GM19438 (cell line): Measurements from ENCODE around the gene CYP26A1.
"Not testable (repeated sequence)": the region's sequence is repeated elsewhere in the genome, so short reads cannot be mapped to it uniquely, and the experiment has no call there.

Experiments
- ATAC-seq: cut with Tn5 transposase; IDR thresholded peaks from one replicate; pipeline ENCODE4 v1.9.1; 2021; ENCODE audit warnings: low read depth; ENCODE audit not compliant: unreplicated experiment

The CYP26A1 gene

GRCh38 chr10:93077860-93078337 is 4.2 kb downstream of the CYP26A1 start:
- no peak for ATAC-seq

GRCh38 chr10:93079663-93080349 is 6.1 kb downstream of the CYP26A1 start:
- no peak for ATAC-seq

- ATAC-seq, result peak; percentile 65
These were observed 6.8 kb downstream of the CYP26A1 start for GRCh38 chr10:93080350-93081046.

DNA sequence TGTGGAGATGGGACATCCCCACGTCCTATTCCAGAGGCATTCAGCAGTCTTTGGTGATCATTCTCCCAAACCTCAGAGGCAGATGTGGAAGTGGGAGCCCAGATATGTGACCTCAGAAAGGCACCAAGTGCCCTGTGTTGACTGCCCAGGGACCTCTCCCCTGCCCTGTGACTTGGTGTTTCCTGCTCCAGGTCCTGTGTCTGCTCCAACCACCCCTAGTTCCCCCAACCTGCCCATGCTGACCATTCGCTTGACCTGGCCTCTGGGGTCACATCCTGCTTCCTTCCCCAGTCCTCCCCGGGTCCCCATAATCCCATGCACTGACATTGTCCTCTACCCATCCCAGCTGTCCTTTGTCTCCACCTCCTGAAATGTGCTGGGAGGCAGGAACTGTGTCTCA is 7.6 kb downstream of the CYP26A1 start:
- no peak for ATAC-seq

- ATAC-seq, result no peak
These were observed 8.1 kb downstream of the CYP26A1 start for GRCh38 chr10:93081834-93082233.

- ATAC-seq, result no peak
These were observed 10.2 kb downstream of the CYP26A1 start for GRCh38 chr10:93083743-93084539.

DNA sequence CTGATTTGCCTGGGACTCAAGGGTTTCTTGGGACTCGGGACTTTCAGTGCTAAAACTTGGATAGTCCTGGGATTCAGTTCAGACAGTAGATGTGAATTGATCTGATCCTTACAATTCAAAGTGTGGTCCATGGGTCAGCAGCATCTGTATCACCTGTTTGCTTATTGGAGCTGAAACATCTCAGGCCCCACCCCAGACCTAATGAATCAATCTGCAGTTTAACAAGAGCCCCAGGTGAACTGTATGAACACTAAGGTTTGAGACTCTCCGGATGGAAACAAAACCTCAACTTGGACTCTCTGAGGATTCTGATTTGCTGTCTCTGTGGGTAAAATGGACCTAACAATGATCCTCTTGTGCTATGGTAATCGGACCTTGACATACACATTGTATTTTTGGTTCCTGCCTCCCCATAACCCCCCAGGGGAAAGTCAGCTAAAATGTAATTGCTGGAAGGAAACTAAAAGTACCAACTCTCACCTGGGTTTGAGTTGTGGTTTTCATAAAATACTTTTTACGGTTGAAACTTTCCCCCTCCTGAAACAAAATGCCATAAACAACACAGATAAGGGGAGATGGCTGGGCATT is 11.7 kb downstream of the CYP26A1 start:
- no peak for ATAC-seq

- ATAC-seq, result no peak
These were observed 12.6 kb downstream of the CYP26A1 start for GRCh38 chr10:93086289-93086688.

DNA sequence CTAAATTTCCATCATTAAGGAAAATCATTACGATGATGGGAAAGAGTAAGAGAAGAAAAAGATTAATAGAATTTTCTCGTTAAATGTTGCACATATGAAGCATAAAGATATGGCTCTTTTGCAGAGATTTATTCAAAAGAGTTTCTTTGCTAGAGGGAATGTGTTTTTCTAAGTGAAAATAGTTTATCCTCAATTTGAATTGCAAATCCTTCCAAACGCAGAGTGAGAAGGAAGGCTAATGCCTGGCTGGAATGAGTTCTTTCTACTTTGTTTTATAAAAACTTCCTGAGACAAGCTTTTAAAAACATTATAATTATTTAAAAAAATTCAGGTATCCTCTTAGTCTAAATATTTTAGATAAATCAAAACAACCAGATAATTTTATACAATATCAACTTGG is 14.2 kb downstream of the CYP26A1 start:
- no peak for ATAC-seq

GRCh38 chr10:93088466-93088865 is 14.8 kb downstream of the CYP26A1 start:
- no peak for ATAC-seq

GRCh38 chr10:93090619-93091018 is 16.9 kb downstream of the CYP26A1 start:
- ATAC-seq, result no peak

- ATAC-seq, result no peak
These were observed 18.3 kb downstream of the CYP26A1 start for GRCh38 chr10:93091960-93092359.

- no peak for ATAC-seq
These were observed 21.5 kb downstream of the CYP26A1 start for GRCh38 chr10:93095225-93095624.

DNA sequence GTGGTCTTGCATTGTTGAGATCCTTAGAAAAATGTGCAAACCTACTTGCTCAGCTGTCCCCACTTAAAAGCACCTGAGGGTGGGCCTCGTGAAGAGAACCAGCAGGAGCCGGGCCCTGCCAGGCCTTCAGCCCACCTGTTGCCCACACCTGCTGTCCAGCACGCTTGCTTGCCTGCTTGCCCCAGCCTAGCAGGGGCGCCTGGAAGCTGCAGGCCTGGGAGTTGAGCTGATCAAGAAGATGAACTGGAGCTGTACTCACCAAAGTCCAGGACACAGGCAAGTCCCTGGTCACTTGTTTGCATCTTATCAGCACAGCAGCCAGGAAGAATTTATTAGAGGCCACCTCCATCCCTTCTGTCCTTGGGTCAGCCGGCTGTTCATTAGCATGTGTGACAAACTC is 23.2 kb downstream of the CYP26A1 start:
- ATAC-seq, result no peak

DNA sequence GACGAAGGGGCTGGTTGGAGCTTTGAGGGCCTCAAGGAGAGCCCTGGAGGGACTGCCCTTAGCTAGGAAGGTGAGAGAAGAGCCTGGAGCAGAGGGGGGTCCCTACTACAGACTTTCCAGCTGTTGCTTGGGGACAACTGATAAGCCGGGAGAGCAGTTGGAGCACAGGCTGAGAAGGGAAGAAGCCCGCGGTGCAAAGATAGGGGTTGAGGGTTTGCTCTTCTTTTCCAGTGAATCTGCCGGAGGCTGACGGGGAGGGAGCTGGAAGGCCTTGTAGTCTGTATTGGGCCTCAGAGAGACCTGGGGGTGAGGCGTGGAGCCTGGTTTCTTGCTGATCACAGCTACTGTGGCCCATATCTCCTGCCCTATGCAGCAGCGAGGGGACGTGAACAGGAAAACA is 23.7 kb downstream of the CYP26A1 start:
- ATAC-seq, result no peak

DNA sequence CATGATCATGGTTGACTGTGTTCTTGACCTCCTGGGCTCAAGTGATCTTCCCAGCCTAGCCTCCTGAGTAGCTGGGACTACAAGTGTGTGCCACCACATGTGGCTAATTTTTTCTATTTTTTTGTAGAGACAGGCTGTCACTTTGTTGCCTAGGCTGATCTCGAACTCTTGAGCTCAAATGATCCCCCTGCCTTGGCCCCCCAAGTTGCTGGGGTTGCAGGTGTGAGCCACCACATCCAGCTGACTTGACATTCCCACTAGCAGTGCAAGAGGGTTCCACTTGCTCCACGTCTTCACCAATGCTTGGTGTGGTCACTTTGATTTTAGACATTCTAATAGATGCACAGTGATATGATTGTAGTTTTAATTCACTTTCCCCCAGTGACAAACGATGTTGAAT is 25.1 kb downstream of the CYP26A1 start:
- no peak for ATAC-seq

GRCh38 chr10:93099670-93100069 is 26.0 kb downstream of the CYP26A1 start:
- no peak for ATAC-seq

- not testable (repeated sequence) for ATAC-seq
These were observed 27.5 kb downstream of the CYP26A1 start for GRCh38 chr10:93101148-93101547.

DNA sequence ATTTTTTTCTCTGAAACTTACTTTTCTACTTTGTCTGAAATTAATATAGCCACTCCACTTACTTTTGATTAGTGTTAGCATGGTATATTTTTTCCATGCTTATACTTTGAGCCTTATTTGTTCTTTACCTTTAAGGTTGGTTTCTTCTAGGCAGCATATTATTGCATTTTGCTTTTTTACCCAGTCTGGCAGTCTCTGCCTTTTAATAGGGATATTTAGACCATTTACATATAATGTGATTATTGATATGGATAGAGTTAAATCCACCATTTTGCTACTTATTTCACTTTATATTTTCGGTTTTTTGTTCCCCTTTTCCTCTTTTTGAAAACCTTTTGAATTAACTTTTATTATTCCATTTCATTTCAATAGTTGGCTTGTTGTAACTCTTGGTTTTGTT is 30.3 kb downstream of the CYP26A1 start:
- no peak for ATAC-seq

DNA sequence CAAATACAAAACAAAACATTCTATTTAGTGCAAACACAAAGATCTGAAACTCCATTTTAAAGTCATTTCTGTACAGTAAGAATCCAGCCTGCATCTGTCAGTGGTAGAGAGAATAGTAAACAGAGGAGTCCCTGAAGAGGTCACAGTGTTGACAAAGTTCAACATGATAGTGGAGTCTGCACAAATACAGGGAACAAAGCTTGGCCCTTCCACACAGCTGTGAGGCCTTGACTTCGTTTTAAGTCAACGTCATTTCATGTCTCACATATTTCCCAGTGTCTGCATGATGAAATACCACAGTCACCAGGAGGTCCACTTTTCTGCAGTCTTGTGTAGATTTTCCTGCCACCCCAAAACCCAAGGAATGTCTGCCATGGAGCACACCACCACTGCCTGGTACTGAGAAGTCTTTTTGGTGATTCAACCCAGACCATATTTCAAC is 33.0 kb downstream of the CYP26A1 start:
- no peak for ATAC-seq
